Retina (tissue), 1 donor: ENCODE measurements around the gene PHF14.
"Not testable (repeated sequence)": the region's sequence is repeated elsewhere in the genome, so short reads cannot be mapped to it uniquely, and the experiment has no call there.

Experiments
- DNase-seq: peaks from one replicate; pipeline ENCODE4 v3.0.0-alpha.2; 2016

Gene PHF14, protein sequence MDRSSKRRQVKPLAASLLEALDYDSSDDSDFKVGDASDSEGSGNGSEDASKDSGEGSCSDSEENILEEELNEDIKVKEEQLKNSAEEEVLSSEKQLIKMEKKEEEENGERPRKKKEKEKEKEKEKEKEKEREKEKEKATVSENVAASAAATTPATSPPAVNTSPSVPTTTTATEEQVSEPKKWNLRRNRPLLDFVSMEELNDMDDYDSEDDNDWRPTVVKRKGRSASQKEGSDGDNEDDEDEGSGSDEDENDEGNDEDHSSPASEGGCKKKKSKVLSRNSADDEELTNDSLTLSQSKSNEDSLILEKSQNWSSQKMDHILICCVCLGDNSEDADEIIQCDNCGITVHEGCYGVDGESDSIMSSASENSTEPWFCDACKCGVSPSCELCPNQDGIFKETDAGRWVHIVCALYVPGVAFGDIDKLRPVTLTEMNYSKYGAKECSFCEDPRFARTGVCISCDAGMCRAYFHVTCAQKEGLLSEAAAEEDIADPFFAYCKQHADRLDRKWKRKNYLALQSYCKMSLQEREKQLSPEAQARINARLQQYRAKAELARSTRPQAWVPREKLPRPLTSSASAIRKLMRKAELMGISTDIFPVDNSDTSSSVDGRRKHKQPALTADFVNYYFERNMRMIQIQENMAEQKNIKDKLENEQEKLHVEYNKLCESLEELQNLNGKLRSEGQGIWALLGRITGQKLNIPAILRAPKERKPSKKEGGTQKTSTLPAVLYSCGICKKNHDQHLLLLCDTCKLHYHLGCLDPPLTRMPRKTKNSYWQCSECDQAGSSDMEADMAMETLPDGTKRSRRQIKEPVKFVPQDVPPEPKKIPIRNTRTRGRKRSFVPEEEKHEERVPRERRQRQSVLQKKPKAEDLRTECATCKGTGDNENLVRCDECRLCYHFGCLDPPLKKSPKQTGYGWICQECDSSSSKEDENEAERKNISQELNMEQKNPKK

DNA sequence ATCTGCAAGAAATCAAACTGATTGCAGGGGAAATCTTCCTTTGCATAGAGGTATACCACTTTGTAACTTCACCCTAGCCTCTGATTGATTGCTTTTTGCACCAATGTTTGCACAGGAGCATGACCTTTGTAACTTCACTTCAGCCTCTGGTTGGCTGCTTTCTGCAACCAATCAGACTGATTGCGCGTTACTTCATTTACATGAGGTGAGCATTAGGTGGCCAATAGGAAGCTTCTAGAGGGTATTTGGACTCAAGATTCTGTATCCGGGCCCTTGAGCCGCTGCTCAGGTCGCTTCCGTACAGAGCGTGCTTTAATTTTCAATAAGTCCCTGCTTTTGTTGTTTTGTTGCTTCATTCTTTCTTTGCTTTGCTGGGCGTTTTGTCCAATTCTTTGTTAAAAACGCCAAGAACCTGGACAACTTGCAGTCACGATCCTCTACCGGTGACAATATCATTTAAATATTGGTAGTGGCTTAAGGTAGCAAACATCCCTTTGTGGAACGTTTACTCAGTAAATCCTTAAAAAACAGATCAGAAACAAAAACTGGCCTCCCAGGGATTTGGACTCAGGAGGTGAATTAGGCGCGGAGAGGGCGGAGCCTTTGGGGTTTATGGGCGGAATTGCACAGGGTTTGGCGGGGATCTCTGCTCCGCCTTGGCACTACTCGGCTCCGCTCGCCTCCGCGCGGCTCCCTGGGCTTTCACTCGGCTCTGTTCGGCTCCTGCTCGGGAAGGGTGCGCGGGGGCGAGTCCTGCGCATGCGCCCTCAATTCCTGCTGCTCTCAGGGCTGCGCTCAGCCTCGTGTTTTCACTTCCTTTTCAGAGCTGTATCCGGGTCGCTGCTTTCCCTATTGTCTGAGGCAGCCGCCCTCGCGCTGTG, at the start of gene PHF14:
PHF14 (plus strand) TSS at position 812 of the 881 bp plus-strand sequence. CDS start 452 bp downstream, outside the sequence.
- peak; percentile 98 for DNase-seq

DNA sequence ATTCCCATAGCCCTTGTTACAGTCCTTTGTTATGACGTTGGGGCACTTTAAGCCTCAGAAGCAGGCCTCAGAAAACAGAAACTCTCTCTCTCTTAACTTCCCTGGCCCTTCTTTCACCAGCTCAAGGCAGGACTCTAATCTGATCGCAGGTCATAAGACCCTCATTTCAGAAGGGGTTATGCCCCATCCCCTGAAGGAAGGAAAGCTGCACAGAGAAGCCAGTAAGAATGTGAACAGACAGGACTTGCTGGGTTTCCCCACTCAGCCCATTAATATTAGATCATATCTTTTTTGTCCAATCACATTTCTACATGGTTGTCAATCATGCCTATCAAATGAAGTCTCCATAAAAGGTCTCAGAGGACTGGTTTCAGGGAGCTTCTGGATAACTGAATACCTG, 49.3 kb upstream of the PHF14 start:
- no peak for DNase-seq

DNA sequence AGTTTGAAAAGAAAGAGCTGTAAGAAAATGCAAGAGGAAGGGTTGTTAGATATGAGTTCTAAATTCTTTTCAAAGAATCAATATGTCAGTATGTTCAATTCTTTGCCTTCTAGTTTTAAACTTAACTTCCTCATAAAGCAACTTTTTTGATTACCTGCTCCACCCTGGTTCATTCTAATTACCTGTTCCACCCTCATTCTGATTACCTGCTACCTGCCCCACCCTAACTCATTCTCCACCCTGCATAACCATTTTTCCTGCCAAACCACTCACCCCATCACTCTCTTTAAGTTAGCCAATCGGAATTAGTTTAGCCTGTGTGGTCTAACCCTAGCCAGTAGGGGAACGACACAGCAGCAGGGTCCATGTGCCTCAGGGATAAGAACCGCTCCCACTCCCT, 45.5 kb upstream of the PHF14 start:
- not testable (repeated sequence) for DNase-seq

DNA sequence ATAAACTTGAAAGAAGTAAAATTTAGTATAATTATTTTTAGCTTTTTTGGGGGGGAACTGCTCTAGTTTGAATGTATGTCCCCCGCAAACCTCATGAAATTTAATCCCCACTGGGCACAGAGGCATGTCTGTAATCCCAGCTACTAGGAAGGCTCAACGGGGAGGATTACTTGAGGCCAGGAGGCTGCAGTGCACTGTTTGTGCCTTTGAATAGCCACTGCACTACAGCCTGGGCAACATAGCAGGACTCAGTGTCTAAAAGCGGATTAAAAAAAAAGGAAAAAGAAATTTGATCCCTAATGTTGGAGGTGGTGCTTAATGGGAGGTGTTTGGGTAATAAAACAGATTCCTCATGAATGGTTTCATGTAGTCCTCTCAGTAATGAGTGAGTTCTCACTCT, 43.1 kb upstream of the PHF14 start:
- DNase-seq: no peak

GRCh38 chr7:10931161-10931560, 42.5 kb upstream of the PHF14 start:
- no peak for DNase-seq

- no peak for DNase-seq
Observed at GRCh38 chr7:10934292-10934691, 39.4 kb upstream of the PHF14 start.

GRCh38 chr7:10939237-10939910, 34.3 kb upstream of the PHF14 start:
- no peak for DNase-seq

- peak; percentile 99 for DNase-seq
Observed at GRCh38 chr7:10939911-10940703, 33.6 kb upstream of the PHF14 start.

DNA sequence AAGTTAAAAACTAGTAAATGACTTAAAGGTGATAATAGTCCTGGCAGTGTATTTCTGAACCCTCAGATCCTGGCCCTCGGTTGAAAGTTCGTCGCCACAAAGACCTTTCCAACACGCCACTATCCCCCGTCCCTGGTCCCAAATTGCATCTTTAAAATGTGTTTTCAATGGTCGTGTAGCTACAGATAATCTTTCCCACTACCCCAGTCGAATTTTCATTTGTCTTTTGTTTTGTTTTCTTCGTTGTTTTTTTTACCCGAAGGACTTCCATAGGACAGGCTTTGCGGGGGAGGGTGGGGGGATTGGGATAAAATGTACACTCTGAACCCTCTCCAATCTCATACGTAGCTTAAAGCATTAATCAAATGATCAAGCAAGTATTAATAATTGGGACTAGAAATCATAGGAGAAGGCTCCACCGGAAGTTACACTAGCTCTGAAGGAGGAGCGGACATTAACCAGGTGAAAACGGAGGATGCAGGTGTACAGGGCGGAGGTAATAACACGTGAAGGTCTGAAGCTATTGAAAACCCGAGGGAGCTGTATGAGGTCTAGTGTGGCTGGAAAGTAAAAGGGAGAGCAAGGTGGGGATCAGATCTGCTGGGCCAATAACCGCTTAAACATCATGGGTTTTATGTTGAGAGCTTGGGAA, 32.8 kb upstream of the PHF14 start:
- no peak for DNase-seq

DNA sequence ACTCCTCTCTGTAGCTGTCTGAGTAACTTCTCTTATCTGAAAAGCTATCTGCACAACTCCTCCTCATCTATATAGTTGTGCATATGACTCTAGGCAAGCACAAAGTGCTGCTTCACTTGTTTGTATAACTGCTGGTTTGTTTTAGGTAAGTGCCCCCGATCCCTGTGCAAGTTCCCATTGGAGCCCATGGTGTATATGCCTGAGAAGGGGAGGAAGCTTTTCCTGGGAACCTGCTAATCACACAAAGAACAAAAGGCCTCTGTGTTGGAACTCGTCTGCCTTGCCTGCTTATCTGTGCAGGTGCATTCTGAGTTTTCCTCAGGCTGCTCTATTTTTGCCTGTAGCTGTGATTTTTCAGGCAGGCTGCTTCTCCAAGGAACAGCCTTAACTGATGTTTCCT, 23.2 kb upstream of the PHF14 start:
- DNase-seq: no peak

DNA sequence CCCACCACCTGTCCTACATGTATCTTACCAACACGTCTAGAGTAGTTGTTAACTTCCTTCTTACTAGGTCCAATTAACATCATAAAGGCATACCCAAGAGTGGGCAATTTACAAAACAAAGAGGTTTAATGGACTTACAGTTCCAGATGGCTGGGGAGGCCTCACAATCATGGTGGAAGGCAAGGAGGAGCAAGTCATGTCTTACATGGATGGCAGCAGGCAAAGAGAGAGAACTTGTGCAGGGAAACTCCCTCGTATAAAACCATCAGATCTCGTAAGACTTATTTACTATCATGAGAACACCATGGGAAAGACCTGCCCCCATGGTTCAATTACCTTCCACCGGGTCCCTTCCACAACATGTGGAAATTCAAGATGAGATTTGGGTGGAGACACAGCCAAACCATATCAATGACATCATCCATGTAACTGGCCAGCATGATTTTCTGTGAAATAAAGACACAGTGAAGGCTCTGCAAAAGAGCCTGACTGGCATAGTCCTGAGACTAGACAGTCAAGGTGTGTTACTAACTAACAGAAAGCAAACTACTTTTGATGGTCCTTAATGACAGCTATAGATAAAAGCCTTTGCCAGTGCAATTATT, 22.6 kb upstream of the PHF14 start:
- DNase-seq: not testable (repeated sequence)

DNA sequence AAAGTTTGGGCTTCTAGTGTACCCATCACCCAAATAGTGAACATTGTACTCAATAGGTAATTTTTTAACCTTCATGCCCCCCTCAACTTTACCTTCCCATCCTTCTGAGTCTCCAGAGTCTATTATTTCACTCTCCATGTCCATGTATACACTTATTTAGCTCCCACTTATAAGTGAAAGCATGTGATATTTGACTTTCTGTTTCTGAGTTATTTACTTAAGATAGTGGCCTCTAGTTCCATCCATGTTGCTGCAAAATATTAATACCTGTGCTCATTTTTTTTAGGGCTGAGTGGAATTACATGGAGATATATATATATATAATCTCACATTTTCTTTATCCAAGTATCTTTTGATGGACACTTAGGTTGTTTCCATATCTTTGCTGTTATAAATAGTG, 21.1 kb upstream of the PHF14 start:
- no peak for DNase-seq

DNA sequence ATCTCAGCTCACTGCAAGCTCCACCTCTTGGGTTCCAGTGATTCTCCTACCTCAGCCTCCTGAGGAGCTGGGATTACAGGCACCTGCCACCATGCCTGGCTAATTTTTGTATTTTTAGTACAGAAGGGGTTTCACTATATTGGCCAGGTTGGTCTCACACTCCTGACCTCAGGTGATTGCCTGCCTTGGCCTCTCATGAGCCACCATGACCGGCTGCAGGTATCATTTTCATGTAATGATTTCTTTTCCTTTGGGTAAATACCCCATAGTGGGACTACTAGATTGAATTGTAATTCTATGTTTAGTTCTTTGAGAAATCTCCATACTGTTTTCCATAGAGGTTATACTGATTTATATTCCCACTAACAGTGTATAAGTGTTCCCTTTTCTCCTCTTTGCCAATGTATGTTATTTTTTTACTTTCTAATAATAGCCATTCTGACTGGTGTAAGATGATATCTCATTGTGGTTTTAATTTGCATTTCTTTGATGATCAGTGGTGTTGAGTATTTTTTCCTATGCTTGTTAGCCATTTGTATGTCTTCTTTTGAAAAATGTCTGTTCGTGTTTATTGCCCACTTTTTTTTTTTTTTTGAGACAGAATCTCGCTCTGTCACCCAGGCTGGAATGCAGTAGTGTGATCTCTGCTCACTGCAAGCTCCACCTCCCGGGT, 20.5 kb upstream of the PHF14 start:
- not testable (repeated sequence) for DNase-seq

DNA sequence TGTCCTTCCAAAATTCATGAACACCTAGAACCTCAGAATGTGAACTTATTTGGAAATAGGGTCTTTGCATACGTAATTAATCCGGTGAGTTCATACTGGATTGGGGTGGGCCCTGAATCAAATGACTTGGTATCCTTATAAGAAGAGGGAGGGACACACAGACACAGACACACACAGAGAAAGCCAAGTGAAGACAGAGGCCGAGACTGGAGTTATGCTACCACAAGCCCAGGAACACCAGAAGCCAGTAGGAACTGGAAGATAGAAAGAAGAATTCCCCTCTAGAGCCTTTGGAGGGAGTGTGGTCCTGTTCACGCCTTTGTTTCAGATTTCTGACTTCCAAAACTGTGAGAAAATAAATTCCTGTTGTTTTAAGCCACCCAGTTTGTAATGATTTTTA, 17.1 kb upstream of the PHF14 start:
- DNase-seq: no peak

GRCh38 chr7:10960242-10960641, 13.4 kb upstream of the PHF14 start:
- not testable (repeated sequence) for DNase-seq

GRCh38 chr7:10965016-10965415, 8.7 kb upstream of the PHF14 start:
- DNase-seq: not testable (repeated sequence)

DNA sequence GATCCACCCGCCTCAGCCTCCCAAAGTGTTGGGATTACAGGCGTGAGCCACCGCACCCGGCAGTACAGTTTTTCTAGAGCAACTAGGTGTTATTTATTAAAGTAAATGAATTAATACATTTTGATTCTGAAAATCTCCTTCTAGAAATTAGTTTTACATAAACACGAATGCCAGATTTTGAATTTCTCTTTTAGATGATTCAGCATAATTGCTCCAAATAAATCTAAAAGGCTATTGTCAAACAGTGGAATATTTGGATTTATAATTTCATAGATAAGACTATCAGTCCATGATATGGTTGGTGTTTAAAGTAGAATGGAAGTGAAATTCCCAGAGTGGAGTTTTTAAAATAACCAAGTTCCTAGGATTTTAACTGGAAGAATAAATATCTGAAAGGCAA, 1.5 kb upstream of the PHF14 start:
- no peak for DNase-seq

GRCh38 chr7:10973942-10974911, 555 bp downstream of the PHF14 start:
- peak; percentile 82 for DNase-seq
